A673 (cell line): ENCODE data around the gene TBCEL.
A peak's percentile ranks its signal among the peaks of the same experiment; 100 is the strongest.

Experiments used
- EZH2 ChIP-seq: fragments of 200-600 bp; sonication (generic); IDR thresholded peaks from 2 replicates; pipeline ENCODE4 v1.6.1; 2017; ENCODE audit warnings: borderline replicate concordance, low read depth, mild to moderate bottlenecking, mixed read lengths, antibody characterized with exemption, low read length; ENCODE audit not compliant: poor library complexity, severe bottlenecking
- TF ChIP-seq, protein P1 (sequence below): fragments of 300-800, 200-600 bp; sonication (generic); conservative IDR thresholded peaks from 2 replicates; pipeline ENCODE4 v1.5.1; 2017; ENCODE audit warnings: low read depth, mild to moderate bottlenecking, antibody characterized with exemption, low read length, moderate library complexity, mixed read lengths

DNA sequence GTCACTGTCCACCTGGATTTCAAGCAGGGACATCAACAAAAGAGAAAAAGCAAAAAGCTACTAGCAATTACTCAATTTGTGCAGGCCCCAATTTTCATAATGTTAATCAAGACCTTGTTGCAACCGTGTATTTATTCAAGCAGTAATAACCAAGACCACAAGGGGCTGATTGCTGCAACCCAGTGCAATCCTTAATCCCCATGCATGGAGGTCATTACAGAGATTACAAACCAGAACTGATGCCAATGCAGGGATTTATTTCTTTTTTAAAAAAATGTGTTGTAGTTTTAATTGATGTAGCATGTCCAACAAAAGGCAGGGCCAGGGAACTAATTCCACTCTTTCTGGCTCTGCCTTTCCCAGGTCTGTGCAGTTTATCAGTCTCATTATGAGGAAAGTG, 95.5 kb downstream of the TBCEL start:
- TF ChIP-seq, protein P1, sequence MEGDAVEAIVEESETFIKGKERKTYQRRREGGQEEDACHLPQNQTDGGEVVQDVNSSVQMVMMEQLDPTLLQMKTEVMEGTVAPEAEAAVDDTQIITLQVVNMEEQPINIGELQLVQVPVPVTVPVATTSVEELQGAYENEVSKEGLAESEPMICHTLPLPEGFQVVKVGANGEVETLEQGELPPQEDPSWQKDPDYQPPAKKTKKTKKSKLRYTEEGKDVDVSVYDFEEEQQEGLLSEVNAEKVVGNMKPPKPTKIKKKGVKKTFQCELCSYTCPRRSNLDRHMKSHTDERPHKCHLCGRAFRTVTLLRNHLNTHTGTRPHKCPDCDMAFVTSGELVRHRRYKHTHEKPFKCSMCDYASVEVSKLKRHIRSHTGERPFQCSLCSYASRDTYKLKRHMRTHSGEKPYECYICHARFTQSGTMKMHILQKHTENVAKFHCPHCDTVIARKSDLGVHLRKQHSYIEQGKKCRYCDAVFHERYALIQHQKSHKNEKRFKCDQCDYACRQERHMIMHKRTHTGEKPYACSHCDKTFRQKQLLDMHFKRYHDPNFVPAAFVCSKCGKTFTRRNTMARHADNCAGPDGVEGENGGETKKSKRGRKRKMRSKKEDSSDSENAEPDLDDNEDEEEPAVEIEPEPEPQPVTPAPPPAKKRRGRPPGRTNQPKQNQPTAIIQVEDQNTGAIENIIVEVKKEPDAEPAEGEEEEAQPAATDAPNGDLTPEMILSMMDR: 0 out of 2 replicates have a peak, but pooled peaks have one; percentile 35
- TF ChIP-seq EZH2: no peak
